K562 (cell line): Measurements from ENCODE around the gene TMEM217. TPM values are rescaled to one million over a fixed set of nuclear protein-coding genes. Genes with fewer than 3 reads are reported as not detected.
A peak's percentile ranks its signal among the peaks of the same experiment; 100 is the strongest.

ENCODE experiments used
- BMI1 ChIP-seq: fragments of 150-350 bp; IDR thresholded peaks from 2 replicates; pipeline ENCODE4 v1.6.1; 2014; ENCODE audit warnings: low read length
- CBX2 ChIP-seq: fragments of 200-600 bp; sonication (generic); IDR thresholded peaks from one replicate; pipeline ENCODE4 v1.6.1; 2012; ENCODE audit warnings: mild to moderate bottlenecking, low read length, inconsistent platforms; ENCODE audit not compliant: insufficient read depth, poor library complexity, severe bottlenecking
- CBX3 ChIP-seq, 2 experiments: IDR thresholded peaks; 1 replicate in 1 of 2; 2 replicates in 1 of 2; pipeline ENCODE4 v1.6.1; 2012; ENCODE audit warnings: inconsistent platforms in 2 of 2, low read length in 2 of 2, borderline replicate concordance in 1 of 2, control low read depth in 1 of 2
- EP300 ChIP-seq: IDR thresholded peaks from 2 replicates; pipeline ENCODE4 v1.6.1; 2012; ENCODE audit warnings: low read length, improper control_type of control experiment
- FOXA3 ChIP-seq, 2 experiments: fragments of 450-650 bp in 1 of 2; sonication (generic) in 1 of 2; formaldehyde crosslinking; IDR thresholded peaks in 1 of 2; conservative IDR thresholded peaks in 1 of 2; 2 replicates each; pipeline versions ENCODE4 v1.4.0 to v1.8.0; 2020 to 2022; ENCODE audit warnings: mild to moderate bottlenecking in 2 of 2, missing genetic modification reagents in 1 of 2
- HDAC2 ChIP-seq: fragments of 450-650 bp; IDR thresholded peaks from 2 replicates; pipeline ENCODE4 v1.6.1; 2016; ENCODE audit warnings: mild to moderate bottlenecking
- HNRNPL ChIP-seq: fragments of 200-400 bp; formaldehyde crosslinking; IDR thresholded peaks from 2 replicates; pipeline ENCODE4 v1.6.1; 2017; ENCODE audit warnings: low read depth, mild to moderate bottlenecking, low read length
- MED1 ChIP-seq: sonication (generic); formaldehyde crosslinking; IDR thresholded peaks from 2 replicates; pipeline ENCODE4 v1.8.1; 2023; ENCODE audit warnings: missing genetic modification reagents, borderline replicate concordance
- MNT ChIP-seq, 2 experiments: fragments of 450-650 bp; conservative IDR thresholded peaks; 2 replicates each; pipeline ENCODE4 v1.6.1; 2017; ENCODE audit warnings: mild to moderate bottlenecking in 2 of 2, moderate library complexity in 2 of 2
- POLR2AphosphoS2 ChIP-seq: IDR thresholded peaks from 2 replicates; pipeline ENCODE4 v1.6.1; 2012; ENCODE audit warnings: low read length, improper control_type of control experiment
- RBM15 ChIP-seq: fragments of 200-400 bp; formaldehyde crosslinking; IDR thresholded peaks from 2 replicates; pipeline ENCODE4 v1.6.1; 2018; ENCODE audit warnings: mild to moderate bottlenecking, low read length, moderate library complexity; ENCODE audit not compliant: insufficient read depth
- SNRNP70 ChIP-seq: fragments of 200-400 bp; formaldehyde crosslinking; optimal IDR thresholded peaks from 2 replicates; pipeline ENCODE3; 2017; ENCODE audit warnings: low read depth, low read length
- VEZF1 ChIP-seq: fragments of 200-800 bp; sonication (Bioruptor generic); IDR thresholded peaks from 2 replicates; pipeline ENCODE4 v1.6.1; 2017; ENCODE audit warnings: missing genetic modification characterization, missing compliant biosample characterization
- ZNF134 ChIP-seq: fragments of 250-450 bp; sonication (Bioruptor Pico); conservative IDR thresholded peaks from 2 replicates; pipeline ENCODE4 v1.4.0; 2020
- ZNF766 ChIP-seq: fragments of 200-800 bp; sonication (Bioruptor generic); conservative IDR thresholded peaks from 2 replicates; pipeline ENCODE4 v1.6.1; 2016; ENCODE audit warnings: missing genetic modification characterization, missing compliant biosample characterization
- polyA plus RNA-seq, 8 experiments: library from polyadenylated mRNA; depleted of rRNA in 4 of 8; stranded (reverse) in 5 of 8; unstranded in 3 of 8; fragments of >200 nt; fragmentation: Nextera tagmentation in 2 of 8; fragmentation: Illumina TruSeq in 1 of 8; extraction: Ambion mirVana in 2 of 8; extraction: Trizol in 1 of 8; gene quantifications; 2 replicates each; pipeline versions ENCODE4 v1.2.1 to v1.2.3, GENCODE V29; 2011 to 2014; ENCODE audit warnings: inconsistent platforms in 1 of 8, missing spikeins in 1 of 8
- total RNA-seq, 7 experiments: library from RNA; depleted of rRNA in 6 of 7; stranded (reverse); fragments of >200 nt in 6 of 7; fragmentation: Illumina TruSeq in 2 of 7; extraction: Trizol in 2 of 7; gene quantifications; 2 replicates each; pipeline versions ENCODE4 v1.2.1 to v1.2.3, GENCODE V29; 2011 to 2021; ENCODE audit warnings: low replicate concordance in 1 of 7
- TF ChIP-seq, protein P1 (sequence below): fragments of 200-800 bp; sonication (Bioruptor generic); IDR thresholded peaks from 2 replicates; pipeline ENCODE4 v1.6.1; 2017; ENCODE audit warnings: missing genetic modification characterization, missing compliant biosample characterization
- TF ChIP-seq, protein P2 (sequence below): IDR thresholded peaks from 2 replicates; pipeline ENCODE4 v1.6.1; 2011; ENCODE audit warnings: borderline replicate concordance, low read depth, mild to moderate bottlenecking, moderate library complexity, low read length; ENCODE audit not compliant: insufficient read depth, poor library complexity, severe bottlenecking
- TF ChIP-seq, protein P3 (sequence below): fragments of 450-650 bp; conservative IDR thresholded peaks from 2 replicates; pipeline ENCODE4 v1.6.1; 2016; ENCODE audit warnings: missing genetic modification characterization, low read depth, mild to moderate bottlenecking, missing compliant biosample characterization, moderate library complexity

Gene TMEM217
- total and polyA plus RNA-seq, 9 of the 15 experiments (the other 6 are each of a cell fraction or from before 2014, with no cell fraction given) = 1.3 to 8.0 (median 1.9) TPM

DNA sequence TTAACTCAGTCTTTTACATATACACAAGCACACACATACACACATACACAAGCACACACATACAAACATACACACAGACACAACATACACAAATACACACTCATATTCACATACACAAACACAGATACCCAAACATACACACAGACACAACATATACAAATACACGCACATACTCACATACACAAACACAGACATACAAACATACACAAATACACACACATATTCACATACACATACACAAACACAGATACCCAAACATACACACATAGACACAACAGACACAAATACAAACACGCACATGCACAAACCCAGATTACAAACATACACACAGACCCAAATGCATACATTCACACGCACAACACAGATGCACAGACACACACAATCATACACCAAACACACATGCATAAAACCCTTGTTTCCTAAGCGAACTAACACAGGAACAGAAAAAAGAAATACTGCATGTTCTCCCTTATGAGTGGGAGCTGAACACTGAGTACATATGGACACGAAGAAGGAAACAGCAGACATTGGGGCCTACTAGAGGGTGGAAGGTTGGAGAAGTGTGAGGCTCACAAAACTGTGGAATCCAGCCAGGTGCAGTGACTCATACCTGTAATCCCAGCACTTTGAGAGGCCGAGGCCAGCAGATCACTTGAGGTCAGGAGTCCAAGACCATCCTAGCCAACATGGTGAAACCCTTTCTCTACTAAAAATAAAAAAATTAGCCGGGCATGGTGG is 53.8 kb downstream of the TMEM217 start (continued):
- TF ChIP-seq BMI1 (no peak), ZNF134 (no peak), HNRNPL (no peak), MED1 (CRISPR knock-in tag) (no peak), POLR2AphosphoS2 (no peak), SNRNP70 (no peak), MNT (conservative IDR thresholded peaks at IDR 0.05) (no peak), CBX3 (IDR thresholded peaks at IDR 0.05; ENCODE audit: borderline replicate concordance in 1 of 2, low read length in 2 of 2) (no peak), ZNF766 (CRISPR knock-in tag) (no peak), FOXA3 (CRISPR knock-in tag; conservative IDR thresholded peaks at IDR 0.05 in 1 of 2, IDR thresholded peaks at IDR 0.05 in 1 of 2) (no peak), RBM15 (no peak), HDAC2 (peak; percentile 66; the same call in 1 of the 2 replicates), VEZF1 (CRISPR knock-in tag) (peak; percentile 10; the same call in 1 of the 2 replicates), EP300 (peak; percentile 54), CBX2 (no peak)
- TF ChIP-seq, protein P1, sequence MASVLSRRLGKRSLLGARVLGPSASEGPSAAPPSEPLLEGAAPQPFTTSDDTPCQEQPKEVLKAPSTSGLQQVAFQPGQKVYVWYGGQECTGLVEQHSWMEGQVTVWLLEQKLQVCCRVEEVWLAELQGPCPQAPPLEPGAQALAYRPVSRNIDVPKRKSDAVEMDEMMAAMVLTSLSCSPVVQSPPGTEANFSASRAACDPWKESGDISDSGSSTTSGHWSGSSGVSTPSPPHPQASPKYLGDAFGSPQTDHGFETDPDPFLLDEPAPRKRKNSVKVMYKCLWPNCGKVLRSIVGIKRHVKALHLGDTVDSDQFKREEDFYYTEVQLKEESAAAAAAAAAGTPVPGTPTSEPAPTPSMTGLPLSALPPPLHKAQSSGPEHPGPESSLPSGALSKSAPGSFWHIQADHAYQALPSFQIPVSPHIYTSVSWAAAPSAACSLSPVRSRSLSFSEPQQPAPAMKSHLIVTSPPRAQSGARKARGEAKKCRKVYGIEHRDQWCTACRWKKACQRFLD = no peak; the same call in 1 of the 2 replicates
- TF ChIP-seq, protein P2, sequence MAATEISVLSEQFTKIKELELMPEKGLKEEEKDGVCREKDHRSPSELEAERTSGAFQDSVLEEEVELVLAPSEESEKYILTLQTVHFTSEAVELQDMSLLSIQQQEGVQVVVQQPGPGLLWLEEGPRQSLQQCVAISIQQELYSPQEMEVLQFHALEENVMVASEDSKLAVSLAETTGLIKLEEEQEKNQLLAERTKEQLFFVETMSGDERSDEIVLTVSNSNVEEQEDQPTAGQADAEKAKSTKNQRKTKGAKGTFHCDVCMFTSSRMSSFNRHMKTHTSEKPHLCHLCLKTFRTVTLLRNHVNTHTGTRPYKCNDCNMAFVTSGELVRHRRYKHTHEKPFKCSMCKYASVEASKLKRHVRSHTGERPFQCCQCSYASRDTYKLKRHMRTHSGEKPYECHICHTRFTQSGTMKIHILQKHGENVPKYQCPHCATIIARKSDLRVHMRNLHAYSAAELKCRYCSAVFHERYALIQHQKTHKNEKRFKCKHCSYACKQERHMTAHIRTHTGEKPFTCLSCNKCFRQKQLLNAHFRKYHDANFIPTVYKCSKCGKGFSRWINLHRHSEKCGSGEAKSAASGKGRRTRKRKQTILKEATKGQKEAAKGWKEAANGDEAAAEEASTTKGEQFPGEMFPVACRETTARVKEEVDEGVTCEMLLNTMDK = no peak
- TF ChIP-seq, protein P3, sequence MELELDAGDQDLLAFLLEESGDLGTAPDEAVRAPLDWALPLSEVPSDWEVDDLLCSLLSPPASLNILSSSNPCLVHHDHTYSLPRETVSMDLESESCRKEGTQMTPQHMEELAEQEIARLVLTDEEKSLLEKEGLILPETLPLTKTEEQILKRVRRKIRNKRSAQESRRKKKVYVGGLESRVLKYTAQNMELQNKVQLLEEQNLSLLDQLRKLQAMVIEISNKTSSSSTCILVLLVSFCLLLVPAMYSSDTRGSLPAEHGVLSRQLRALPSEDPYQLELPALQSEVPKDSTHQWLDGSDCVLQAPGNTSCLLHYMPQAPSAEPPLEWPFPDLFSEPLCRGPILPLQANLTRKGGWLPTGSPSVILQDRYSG (tag) = peak; percentile 74
